ENCODE results near the gene DTD1. TPM values are rescaled to one million over a fixed set of nuclear protein-coding genes. Genes with fewer than 3 reads are reported as not detected.

The DTD1 gene
- total RNA-seq, 6 experiments from 2014 or later = 53.6 to 75.1 (median 70.6) TPM

GRCh38 chr20:18571009-18571408 is 16.8 kb upstream of the DTD1 start:
- Mint-ChIP-seq H3K9me3 (no peaks in the 10 kb centered on the region), H3K4me1 (ENCODE audit: low read depth) (peaks cover 9% of the 10 kb centered on the region), H3K36me3 (ENCODE audit: low read depth) (peaks cover 11% of the 10 kb centered on the region), H3K27ac (no peak overlapping the region), H3K4me3 (no peak overlapping the region), H3K27me3 (ENCODE audit: insufficient read depth) (peaks cover 2% of the 10 kb centered on the region; the same call in 1 of the 2 replicates)
- DNase-seq = no peak
- TF ChIP-seq, protein P1, sequence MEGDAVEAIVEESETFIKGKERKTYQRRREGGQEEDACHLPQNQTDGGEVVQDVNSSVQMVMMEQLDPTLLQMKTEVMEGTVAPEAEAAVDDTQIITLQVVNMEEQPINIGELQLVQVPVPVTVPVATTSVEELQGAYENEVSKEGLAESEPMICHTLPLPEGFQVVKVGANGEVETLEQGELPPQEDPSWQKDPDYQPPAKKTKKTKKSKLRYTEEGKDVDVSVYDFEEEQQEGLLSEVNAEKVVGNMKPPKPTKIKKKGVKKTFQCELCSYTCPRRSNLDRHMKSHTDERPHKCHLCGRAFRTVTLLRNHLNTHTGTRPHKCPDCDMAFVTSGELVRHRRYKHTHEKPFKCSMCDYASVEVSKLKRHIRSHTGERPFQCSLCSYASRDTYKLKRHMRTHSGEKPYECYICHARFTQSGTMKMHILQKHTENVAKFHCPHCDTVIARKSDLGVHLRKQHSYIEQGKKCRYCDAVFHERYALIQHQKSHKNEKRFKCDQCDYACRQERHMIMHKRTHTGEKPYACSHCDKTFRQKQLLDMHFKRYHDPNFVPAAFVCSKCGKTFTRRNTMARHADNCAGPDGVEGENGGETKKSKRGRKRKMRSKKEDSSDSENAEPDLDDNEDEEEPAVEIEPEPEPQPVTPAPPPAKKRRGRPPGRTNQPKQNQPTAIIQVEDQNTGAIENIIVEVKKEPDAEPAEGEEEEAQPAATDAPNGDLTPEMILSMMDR (IDR thresholded peaks at IDR 0.05) = no peak

- no peak overlapping the region for H3K27ac Mint-ChIP-seq
- peaks cover 4% of the 10 kb centered on the region for H3K4me1 Mint-ChIP-seq (ENCODE audit: low read depth)
- DNase-seq = no peak
- TF ChIP-seq, protein P1 (IDR thresholded peaks at IDR 0.05) = no peak
- peaks cover 2% of the 10 kb centered on the region; the same call in 1 of the 2 replicates for H3K27me3 Mint-ChIP-seq (ENCODE audit: insufficient read depth)
- H3K36me3 Mint-ChIP-seq (ENCODE audit: low read depth) = peaks cover 11% of the 10 kb centered on the region
- no peaks in the 10 kb centered on the region for H3K9me3 Mint-ChIP-seq
- H3K4me3 Mint-ChIP-seq = no peak overlapping the region
Measured at GRCh38 chr20:18571578-18571977, 16.3 kb upstream of the DTD1 start.

DNA sequence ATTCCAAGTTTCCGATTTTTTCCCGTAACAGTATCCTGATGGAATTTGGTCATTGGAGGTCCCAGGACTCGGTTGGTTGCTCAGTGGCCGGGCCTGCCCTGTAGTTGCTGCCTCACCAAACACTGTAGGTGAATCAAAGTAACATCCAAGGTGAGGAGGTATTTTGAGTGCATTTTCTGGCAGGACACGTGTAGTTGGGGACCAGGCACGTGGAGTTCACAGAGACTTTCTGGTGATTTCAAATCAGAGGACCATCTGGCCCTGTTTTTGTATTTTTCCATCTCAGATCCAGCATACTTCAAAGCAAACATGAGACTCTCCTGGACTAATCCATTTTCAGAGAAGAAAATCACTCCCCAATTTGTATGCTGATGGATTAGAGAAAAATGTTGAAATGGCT is 9.9 kb upstream of the DTD1 start:
- no peaks in the 10 kb centered on the region for H3K36me3 Mint-ChIP-seq (ENCODE audit: low read depth)
- DNase-seq = no peak
- peaks cover 7% of the 10 kb centered on the region; the same call in 1 of the 2 replicates for H3K4me1 Mint-ChIP-seq (ENCODE audit: low read depth)
- H3K27ac Mint-ChIP-seq = no peak overlapping the region
- H3K27me3 Mint-ChIP-seq (ENCODE audit: insufficient read depth) = peaks cover 2% of the 10 kb centered on the region; the same call in 1 of the 2 replicates
- H3K4me3 Mint-ChIP-seq = no peak overlapping the region
- no peaks in the 10 kb centered on the region for H3K9me3 Mint-ChIP-seq
- TF ChIP-seq, protein P1 (IDR thresholded peaks at IDR 0.05) = no peak

GRCh38 chr20:18578581-18578980 is 9.3 kb upstream of the DTD1 start:
- Mint-ChIP-seq H3K27me3 (ENCODE audit: insufficient read depth) (peaks cover 2% of the 10 kb centered on the region; the same call in 1 of the 2 replicates), H3K27ac (no peak overlapping the region), H3K36me3 (ENCODE audit: low read depth) (no peaks in the 10 kb centered on the region), H3K4me3 (no peak overlapping the region), H3K9me3 (no peaks in the 10 kb centered on the region), H3K4me1 (ENCODE audit: low read depth) (peaks cover 7% of the 10 kb centered on the region; the same call in 1 of the 2 replicates)
- no peak for DNase-seq
- TF ChIP-seq, protein P1 (IDR thresholded peaks at IDR 0.05) = no peak

DNA sequence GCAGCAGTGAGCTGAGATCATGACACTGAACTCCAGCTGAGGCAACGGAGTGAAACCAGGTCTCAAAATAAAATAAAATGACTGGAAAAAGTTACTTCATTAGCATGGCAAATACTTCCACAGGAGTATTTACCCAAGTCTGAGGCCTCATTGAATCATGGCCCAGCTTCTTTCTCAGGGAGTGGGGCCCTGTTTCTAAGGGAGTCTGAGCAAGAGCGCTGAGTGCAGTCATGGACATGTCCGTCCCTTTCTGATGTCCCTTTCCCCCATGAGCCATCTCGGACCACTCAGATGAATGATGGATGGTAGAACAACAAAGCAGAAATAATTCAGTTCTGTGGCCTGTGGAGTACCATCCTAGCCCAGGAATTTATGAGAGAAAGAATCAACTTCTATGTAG is 7.8 kb upstream of the DTD1 start:
- no peak overlapping the region for H3K27ac Mint-ChIP-seq

More for the DNA sequence above, 7.8 kb upstream of the DTD1 start:
- peaks cover 7% of the 10 kb centered on the region; the same call in 1 of the 2 replicates for H3K4me1 Mint-ChIP-seq (ENCODE audit: low read depth)
- no peaks in the 10 kb centered on the region for H3K9me3 Mint-ChIP-seq
- H3K27me3 Mint-ChIP-seq (ENCODE audit: insufficient read depth) = peaks cover 2% of the 10 kb centered on the region
- DNase-seq = no peak
- no peak overlapping the region for H3K4me3 Mint-ChIP-seq
- TF ChIP-seq, protein P1 (IDR thresholded peaks at IDR 0.05) = no peak
- no peaks in the 10 kb centered on the region for H3K36me3 Mint-ChIP-seq (ENCODE audit: low read depth)

All from HFFc6 (cell line).